IMR-90 (cell line): ENCODE measurements around the gene IRF5. TPM values are rescaled to one million over a fixed set of nuclear protein-coding genes. Genes with fewer than 3 reads are reported as not detected.
A peak's percentile ranks its signal among the peaks of the same experiment; 100 is the strongest.

Experiments used
- ATAC-seq: fragments of 200-7000 bp; cut with Tn5 transposase; 2 replicates; pipeline ENCODE4 v1.9.1; 2020; ENCODE audit warnings: low read depth, mild to moderate bottlenecking, moderate library complexity
- BruUV-seq: library from RNA; stranded (reverse); fragments of 400-500 nt; replicated peaks from 2 replicates; lab custom pipeline; 2021; lab: Mats Ljungman, UMichigan
- CTCF ChIA-PET: fragments of 300-600 bp; formaldehyde crosslinking; extraction: SDS; loops from one replicate; lab custom pipeline; 2021; ENCODE audit warnings: antibody characterized with exemption; lab: Yijun Ruan, JAX
- POLR2A ChIA-PET: fragments of 300-600 bp; sonication (Branson Sonifier 250); formaldehyde crosslinking; loops from one replicate; lab custom pipeline; 2022; ENCODE audit warnings: antibody characterized with exemption; ENCODE audit not compliant: unreplicated experiment; lab: Charles Lee
- DNase-seq: peaks from one replicate; pipeline ENCODE4 v3.0.0; 2013
- H2AFZ ChIP-seq: replicated peaks from 2 replicates; pipeline ENCODE3; 2013; ENCODE audit warnings: low read length, mild to moderate bottlenecking; ENCODE audit not compliant: poor library complexity
- H2AK5ac ChIP-seq: 2 replicates; pipeline ENCODE4 v1.6.1; 2013; ENCODE audit warnings: low read depth, low read length, inconsistent platforms
- H2AK9ac ChIP-seq: replicated peaks from 2 replicates; pipeline ENCODE3; 2013; ENCODE audit warnings: mild to moderate bottlenecking, low read depth, low read length, moderate library complexity; ENCODE audit not compliant: poor library complexity
- H2BK120ac ChIP-seq: 2 replicates; pipeline ENCODE4 v1.6.1; 2013; ENCODE audit warnings: low read depth, low read length, inconsistent platforms
- H2BK15ac ChIP-seq: 3 replicates; pipeline ENCODE4 v1.6.1; 2013; ENCODE audit warnings: low read depth, low read length, inconsistent platforms
- H2BK20ac ChIP-seq: 2 replicates; pipeline ENCODE4 v1.6.1; 2013; ENCODE audit warnings: low read depth, mild to moderate bottlenecking, inconsistent platforms, low read length, moderate library complexity
- H2BK5ac ChIP-seq: 2 replicates; pipeline ENCODE4 v1.6.1; 2013; ENCODE audit warnings: mild to moderate bottlenecking, low read depth, low read length, inconsistent platforms; ENCODE audit not compliant: poor library complexity, severe bottlenecking
- H3K14ac ChIP-seq: replicated peaks from 2 replicates; pipeline ENCODE4 v1.6.1; 2013; ENCODE audit warnings: low read depth, low read length, inconsistent platforms
- H3K18ac ChIP-seq: 2 replicates; pipeline ENCODE4 v1.6.1; 2013; ENCODE audit warnings: low read depth, low read length, control low read depth
- H3K23ac ChIP-seq: 2 replicates; pipeline ENCODE4 v1.6.1; 2013; ENCODE audit warnings: low read depth, low read length, inconsistent platforms
- H3K27ac ChIP-seq: 2 replicates; pipeline ENCODE4 v1.5.1; 2013; ENCODE audit warnings: mild to moderate bottlenecking, control low read depth, low read length; ENCODE audit not compliant: insufficient read depth
- H3K27me3 ChIP-seq: 2 replicates; pipeline ENCODE4 v1.6.1; 2013; ENCODE audit warnings: low read length; ENCODE audit not compliant: control insufficient read depth, insufficient read depth
- H3K36me3 ChIP-seq: 2 replicates; pipeline ENCODE4 v1.6.1; 2013; ENCODE audit warnings: low read length, mixed read lengths; ENCODE audit not compliant: control insufficient read depth, insufficient read depth
- H3K4ac ChIP-seq: 2 replicates; pipeline ENCODE4 v1.6.1; 2013; ENCODE audit warnings: low read depth, low read length, inconsistent platforms
- H3K4me1 ChIP-seq: 2 replicates; pipeline ENCODE4 v1.6.1; 2013; ENCODE audit warnings: low read length, mixed read lengths; ENCODE audit not compliant: control insufficient read depth, insufficient read depth
- H3K4me2 ChIP-seq: 2 replicates; pipeline ENCODE4 v1.6.1; 2013; ENCODE audit warnings: low read depth, mild to moderate bottlenecking, control low read depth, low read length, moderate library complexity
- H3K4me3 ChIP-seq: 2 replicates; pipeline ENCODE4 v1.5.1; 2013; ENCODE audit warnings: low read depth, mild to moderate bottlenecking, control low read depth, low read length, moderate library complexity; ENCODE audit not compliant: insufficient read depth
- H3K56ac ChIP-seq: 2 replicates; pipeline ENCODE4 v1.6.1; 2013; ENCODE audit warnings: low read length, inconsistent platforms; ENCODE audit not compliant: insufficient read depth; ENCODE audit errors: extremely low read depth
- H3K79me1 ChIP-seq, 2 experiments: 2 replicates each; pipeline ENCODE4 v1.6.1; 2013; ENCODE audit warnings: low read length in 2 of 2, inconsistent platforms in 1 of 2, low read depth in 1 of 2
- H3K9ac ChIP-seq: 2 replicates; pipeline ENCODE4 v1.6.1; 2013; ENCODE audit warnings: low read depth, low read length, control low read depth
- H3K9me1 ChIP-seq: 2 replicates; pipeline ENCODE4 v1.6.1; 2013; ENCODE audit warnings: low read length, inconsistent platforms; ENCODE audit not compliant: insufficient read depth
- H3K9me3 ChIP-seq: 2 replicates; pipeline ENCODE4 v1.6.1; 2013; ENCODE audit warnings: low read length; ENCODE audit not compliant: control insufficient read depth, insufficient read depth
- H4K20me1 ChIP-seq: 2 replicates; pipeline ENCODE4 v1.6.1; 2013; ENCODE audit warnings: low read length, inconsistent platforms; ENCODE audit not compliant: insufficient read depth
- H4K5ac ChIP-seq: 2 replicates; pipeline ENCODE4 v1.6.1; 2013; ENCODE audit warnings: mild to moderate bottlenecking, low read depth, low read length, control low read depth
- H4K8ac ChIP-seq, 2 experiments: 2 replicates each; pipeline ENCODE4 v1.6.1; 2013; ENCODE audit warnings: low read depth in 2 of 2, low read length in 2 of 2, control low read depth in 1 of 2, inconsistent platforms in 1 of 2
- H4K91ac ChIP-seq: 2 replicates; pipeline ENCODE4 v1.6.1; 2013; ENCODE audit warnings: low read depth, low read length, inconsistent platforms; ENCODE audit not compliant: insufficient read depth
- CEBPB ChIP-seq: IDR thresholded peaks from 2 replicates; pipeline ENCODE4 v1.6.1; 2012; ENCODE audit warnings: low read depth, low read length, improper control_type of control experiment
- MAFK ChIP-seq: IDR thresholded peaks from 2 replicates; pipeline ENCODE4 v1.6.1; 2012; ENCODE audit warnings: low read depth, low read length, improper control_type of control experiment
- WGBS, 2 experiments: methylation state at CpG; one replicate each; pipeline versions ENCODE4 v1.1.5 to v1.1.7; 2013; ENCODE audit warnings: missing lambda C conversion rate in 2 of 2; ENCODE audit not compliant: insufficient read length in 1 of 2; ENCODE audit errors: extremely low coverage in 2 of 2; 5-methylcytosine and 5-hydroxymethylcytosine counted together
- dilution Hi-C: fragments of 300-500 bp; cut with HindIII; formaldehyde crosslinking; loops from one replicate; pipeline ENCODE4 v1.14.3; 2018; ENCODE audit warnings: low sequenced_read_pairs; ENCODE audit not compliant: unreplicated experiment
- in situ Hi-C: fragments of 300-500 bp; cut with MboI; formaldehyde crosslinking; loops from 3 replicates; pipeline ENCODE4 v1.14.3; 2019; ENCODE audit warnings: low sequenced_read_pairs, inconsistent platforms, mixed read lengths
- intact Hi-C: fragments of 100-400 bp; cut with micrococcal nuclease; formaldehyde crosslinking; loops from 2 replicates; pipeline ENCODE4 v1.10.0; 2022
- polyA plus RNA-seq, 3 experiments: library from polyadenylated mRNA; depleted of rRNA; stranded (reverse); fragments of >200 nt; gene quantifications; 2 replicates each; pipeline ENCODE4 v1.2.3, GENCODE V29; 2012; ENCODE audit warnings: low replicate concordance in 1 of 3
- total RNA-seq: library from RNA; depleted of rRNA; stranded (reverse); fragments of >200 nt; gene quantifications from 2 replicates; pipeline ENCODE4 v1.2.3, GENCODE V29; 2012

Gene IRF5
- total and polyA plus RNA-seq, 2 of the 4 experiments (the other 2 are of a cell fraction) = 0.14 to 0.18 TPM

GRCh38 chr7:128974241-128974934 lies 36.7 kb downstream of the IRF5 start:
- Histone ChIP-seq H3K14ac (no peak overlapping the region), H3K9me1 (peaks cover 2% of the 10 kb centered on the region; the same call in 1 of the 2 replicates), H2BK20ac (no peak overlapping the region), H3K56ac (no peak overlapping the region), H3K4ac (no peak overlapping the region), H3K4me3 (no peak overlapping the region), H3K4me2 (no peak overlapping the region), H2AK9ac (no peak overlapping the region), H3K36me3 (peaks cover 32% of the 10 kb centered on the region), H4K91ac (no peak overlapping the region), H2BK15ac (no peak overlapping the region), H4K8ac (no peak overlapping the region), H2AFZ (no peak overlapping the region), H2AK5ac (no peak overlapping the region), H3K79me1 (peaks cover 0 to 3% of the 10 kb centered on the region in 2 experiments; a peak in 1 of 4 replicates), H3K9ac (no peak overlapping the region), H3K27me3 (no peaks in the 10 kb centered on the region), H3K23ac (no peak overlapping the region), H3K4me1 (no peaks in the 10 kb centered on the region; the same call in 1 of the 2 replicates), H2BK5ac (no peak overlapping the region), H3K18ac (no peak overlapping the region), H2BK120ac (no peak overlapping the region), H4K5ac (no peak overlapping the region), H3K9me3 (no peaks in the 10 kb centered on the region), H4K20me1 (no peaks in the 10 kb centered on the region), H3K27ac (no peak overlapping the region)
- CTCF ChIA-PET = no interaction called here
- peak; percentile 53 for ATAC-seq
- WGBS, 2 experiments = 100% methylated on average over 1 of the region's 7 CpGs; no CpG with 5 or more reads in 1 of the 2 experiments
- DNase-seq = peak; percentile 45
- TF ChIP-seq MAFK = no peak
- peak; percentile 23; the same call in 1 of the 2 replicates for TF ChIP-seq CEBPB
- POLR2A ChIA-PET = no interaction called here
- dilution Hi-C loops = no loop called here
- BruUV-seq = no TSS peak
- intact Hi-C loops = no loop called here
- in situ Hi-C loops = no loop called here
